Activated CD8-positive, alpha-beta memory T cell treated with anti-CD3 and anti-CD28 coated beads, Interleukin-2, amount 10 ng/mL, durations not matched to agents 7 days and 5 days (primary cell): ENCODE results near the gene FHAD1. TPM values are rescaled to one million over a fixed set of nuclear protein-coding genes. Genes with fewer than 3 reads are reported as not detected.
A peak's percentile ranks its signal among the peaks of the same experiment; 100 is the strongest.

Experiments used
- ATAC-seq: fragments of 150-1000 bp; cut with Tn5 transposase; one replicate; pipeline ENCODE4 v1.10.0; 2021; ENCODE audit warnings: moderate library complexity
- CTCF ChIA-PET: fragments of 350-600 bp; sonication (Branson Sonifier 250); formaldehyde crosslinking; loops from one replicate; lab custom pipeline; 2021; ENCODE audit warnings: antibody characterized with exemption; lab: Charles Lee
- DNase-seq: peaks from one replicate; pipeline ENCODE4 v3.0.0-alpha.2; 2020
- H3K27ac Mint-ChIP-seq: one replicate; pipeline ENCODE4 v1.8.0; 2021; ENCODE audit warnings: mild to moderate bottlenecking, mixed read lengths
- H3K27me3 Mint-ChIP-seq: one replicate; pipeline ENCODE4 v1.8.0; 2021; ENCODE audit warnings: mixed read lengths
- H3K36me3 Mint-ChIP-seq: one replicate; pipeline ENCODE4 v1.8.0; 2021; ENCODE audit warnings: mild to moderate bottlenecking, mixed read lengths
- H3K4me1 Mint-ChIP-seq: one replicate; pipeline ENCODE4 v1.8.0; 2021; ENCODE audit warnings: mixed read lengths
- H3K4me3 Mint-ChIP-seq: one replicate; pipeline ENCODE4 v1.8.0; 2021; ENCODE audit warnings: mild to moderate bottlenecking, moderate library complexity, mixed read lengths
- H3K9me3 Mint-ChIP-seq: one replicate; pipeline ENCODE4 v1.8.0; 2022; ENCODE audit warnings: low read depth, mixed read lengths
- total RNA-seq, 2 experiments: library from RNA; stranded (reverse); gene quantifications; one replicate each; pipeline ENCODE4 v1.2.3, GENCODE V29; 2021

The FHAD1 gene
- total RNA-seq, 2 experiments from 2014 or later, result not detected

- no peaks in the 10 kb centered on the region for H3K4me1 Mint-ChIP-seq
- no peak for DNase-seq
- CTCF ChIA-PET, result no interaction called here
- H3K27me3 Mint-ChIP-seq, result peaks cover 27% of the 10 kb centered on the region
- no peak overlapping the region for H3K4me3 Mint-ChIP-seq
- no peaks in the 10 kb centered on the region for H3K36me3 Mint-ChIP-seq
- H3K27ac Mint-ChIP-seq, result no peak overlapping the region
- no peak for ATAC-seq
- H3K9me3 Mint-ChIP-seq, result no peaks in the 10 kb centered on the region
These were observed 79.9 kb downstream of the FHAD1 start for GRCh38 chr1:15326691-15327588.

GRCh38 chr1:15328351-15329103 is 81.5 kb downstream of the FHAD1 start:
- ATAC-seq, result peak; percentile 23
- no peaks in the 10 kb centered on the region for H3K9me3 Mint-ChIP-seq
- CTCF ChIA-PET, result interaction anchor here (1.1 to 1.7 kb wide), 2 partner anchors 54 to 102 kb away, joined by 5 to 7 read pairs; no protein-coding TSS in a partner anchor

GRCh38 chr1:15329104-15329820 is 82.2 kb downstream of the FHAD1 start:
- CTCF ChIA-PET, result interaction anchor here (1.1 to 1.7 kb wide), 2 partner anchors 53 to 101 kb away, joined by 5 to 7 read pairs; no protein-coding TSS in a partner anchor
- ATAC-seq (peak; percentile 47), DNase-seq (no peak)
- Mint-ChIP-seq H3K36me3 (no peaks in the 10 kb centered on the region), H3K9me3 (no peaks in the 10 kb centered on the region), H3K27ac (no peak overlapping the region), H3K27me3 (peaks cover 27% of the 10 kb centered on the region), H3K4me1 (no peaks in the 10 kb centered on the region), H3K4me3 (no peak overlapping the region)

More at GRCh38 chr1:15328351-15329103, 81.5 kb downstream of the FHAD1 start:
- Mint-ChIP-seq H3K36me3 (no peaks in the 10 kb centered on the region), H3K27me3 (peaks cover 27% of the 10 kb centered on the region), H3K27ac (no peak overlapping the region), H3K4me3 (no peak overlapping the region), H3K4me1 (no peaks in the 10 kb centered on the region)
- no peak for DNase-seq

- no peaks in the 10 kb centered on the region for H3K4me1 Mint-ChIP-seq
- no peak overlapping the region for H3K27ac Mint-ChIP-seq
- no peak overlapping the region for H3K4me3 Mint-ChIP-seq
- H3K9me3 Mint-ChIP-seq, result no peaks in the 10 kb centered on the region
- ATAC-seq, result no peak
- CTCF ChIA-PET, result no interaction called here
- DNase-seq, result no peak
- no peaks in the 10 kb centered on the region for H3K36me3 Mint-ChIP-seq
- peaks cover 30% of the 10 kb centered on the region for H3K27me3 Mint-ChIP-seq
These were observed 83.0 kb downstream of the FHAD1 start for GRCh38 chr1:15330028-15330427.

- H3K36me3 Mint-ChIP-seq, result no peaks in the 10 kb centered on the region
These were observed 84.2 kb downstream of the FHAD1 start for GRCh38 chr1:15331180-15331579.

GRCh38 chr1:15331734-15332133 is 84.7 kb downstream of the FHAD1 start:
- no peaks in the 10 kb centered on the region for H3K4me1 Mint-ChIP-seq

More at GRCh38 chr1:15331180-15331579, 84.2 kb downstream of the FHAD1 start:
- DNase-seq (no peak), ATAC-seq (no peak)
- no peaks in the 10 kb centered on the region for H3K9me3 Mint-ChIP-seq
- CTCF ChIA-PET, result interaction anchor here (2.8 kb wide), 1 partner anchor 8 kb away, joined by 13 read pairs; no protein-coding TSS in a partner anchor
- no peak overlapping the region for H3K27ac Mint-ChIP-seq
- no peak overlapping the region for H3K4me3 Mint-ChIP-seq
- no peaks in the 10 kb centered on the region for H3K4me1 Mint-ChIP-seq
- peaks cover 37% of the 10 kb centered on the region for H3K27me3 Mint-ChIP-seq

GRCh38 chr1:15332525-15332924 is 85.5 kb downstream of the FHAD1 start:
- H3K4me1 Mint-ChIP-seq, result no peaks in the 10 kb centered on the region
- H3K9me3 Mint-ChIP-seq, result no peaks in the 10 kb centered on the region
- DNase-seq (no peak), ATAC-seq (no peak)
- no peaks in the 10 kb centered on the region for H3K36me3 Mint-ChIP-seq
- no peak overlapping the region for H3K27ac Mint-ChIP-seq
- peaks cover 38% of the 10 kb centered on the region for H3K27me3 Mint-ChIP-seq
- CTCF ChIA-PET, result interaction anchor here (0.8 to 3.8 kb wide), 3 partner anchors 9 to 98 kb away, joined by 3 to 15 read pairs (median 13); no protein-coding TSS in a partner anchor
- H3K4me3 Mint-ChIP-seq, result no peak overlapping the region

More at GRCh38 chr1:15331734-15332133, 84.7 kb downstream of the FHAD1 start:
- no peaks in the 10 kb centered on the region for H3K36me3 Mint-ChIP-seq
- ATAC-seq (no peak), DNase-seq (no peak)
- H3K9me3 Mint-ChIP-seq, result no peaks in the 10 kb centered on the region
- H3K4me3 Mint-ChIP-seq, result no peak overlapping the region
- H3K27ac Mint-ChIP-seq, result no peak overlapping the region
- CTCF ChIA-PET, result interaction anchor here (0.8 to 3.8 kb wide), 3 partner anchors 8 to 99 kb away, joined by 3 to 15 read pairs (median 13); no protein-coding TSS in a partner anchor
- H3K27me3 Mint-ChIP-seq, result peaks cover 42% of the 10 kb centered on the region

GRCh38 chr1:15332952-15333715 is 86.1 kb downstream of the FHAD1 start:
- ATAC-seq (no peak), DNase-seq (no peak)
- Mint-ChIP-seq H3K4me1 (peaks cover under 1% of the 10 kb centered on the region), H3K27ac (no peak overlapping the region), H3K36me3 (no peaks in the 10 kb centered on the region), H3K9me3 (no peaks in the 10 kb centered on the region), H3K27me3 (peaks cover 36% of the 10 kb centered on the region), H3K4me3 (no peak overlapping the region)
- CTCF ChIA-PET, result interaction anchor here (0.9 to 3.8 kb wide), 3 partner anchors 10 to 97 kb away, joined by 3 to 15 read pairs (median 13); no protein-coding TSS in a partner anchor

- peaks cover 20% of the 10 kb centered on the region for H3K27me3 Mint-ChIP-seq
- CTCF ChIA-PET, result interaction anchor here (1.0 to 3.8 kb wide), 3 partner anchors 10 to 96 kb away, joined by 3 to 15 read pairs (median 5); no protein-coding TSS in a partner anchor
- no peak overlapping the region for H3K4me3 Mint-ChIP-seq
- no peaks in the 10 kb centered on the region for H3K36me3 Mint-ChIP-seq
- ATAC-seq (no peak), DNase-seq (no peak)
- no peak overlapping the region for H3K27ac Mint-ChIP-seq
- H3K4me1 Mint-ChIP-seq, result peaks cover 7% of the 10 kb centered on the region
- no peaks in the 10 kb centered on the region for H3K9me3 Mint-ChIP-seq
These were observed 88.0 kb downstream of the FHAD1 start for GRCh38 chr1:15334995-15335394.

- Mint-ChIP-seq H3K4me3 (no peak overlapping the region), H3K4me1 (peaks cover 22% of the 10 kb centered on the region), H3K27ac (no peak overlapping the region), H3K9me3 (no peaks in the 10 kb centered on the region), H3K36me3 (peaks cover 3% of the 10 kb centered on the region), H3K27me3 (peaks cover 17% of the 10 kb centered on the region)
- DNase-seq, result no peak
- CTCF ChIA-PET, result interaction anchor here (0.6 to 3.5 kb wide), 3 partner anchors 14 to 496 kb away, joined by 3 to 12 read pairs (median 4); no protein-coding TSS in a partner anchor
- ATAC-seq, result no peak
These were observed 89.8 kb downstream of the FHAD1 start for GRCh38 chr1:15336866-15337265.

- ATAC-seq, result no peak
- Mint-ChIP-seq H3K9me3 (no peaks in the 10 kb centered on the region), H3K27ac (no peak overlapping the region), H3K4me3 (no peak overlapping the region), H3K27me3 (peaks cover 17% of the 10 kb centered on the region), H3K36me3 (peaks cover 3% of the 10 kb centered on the region), H3K4me1 (peaks cover 29% of the 10 kb centered on the region)
- DNase-seq, result no peak
- CTCF ChIA-PET, result interaction anchor here (0.6 to 3.5 kb wide), 4 partner anchors 14 to 495 kb away, joined by 3 to 16 read pairs (median 8); no protein-coding TSS in a partner anchor
These were observed 90.8 kb downstream of the FHAD1 start for GRCh38 chr1:15337656-15338402.
